NCI-H187 treated with DMSO at 0.1 percent for 48 hours (cell line): Measurements from ENCODE around the gene GAS5.

Source experiments
- DNase-seq: peaks from one replicate; lab custom pipeline; 2025; lab: John Stamatoyannopoulos, UW

GAS5 gene

DNA sequence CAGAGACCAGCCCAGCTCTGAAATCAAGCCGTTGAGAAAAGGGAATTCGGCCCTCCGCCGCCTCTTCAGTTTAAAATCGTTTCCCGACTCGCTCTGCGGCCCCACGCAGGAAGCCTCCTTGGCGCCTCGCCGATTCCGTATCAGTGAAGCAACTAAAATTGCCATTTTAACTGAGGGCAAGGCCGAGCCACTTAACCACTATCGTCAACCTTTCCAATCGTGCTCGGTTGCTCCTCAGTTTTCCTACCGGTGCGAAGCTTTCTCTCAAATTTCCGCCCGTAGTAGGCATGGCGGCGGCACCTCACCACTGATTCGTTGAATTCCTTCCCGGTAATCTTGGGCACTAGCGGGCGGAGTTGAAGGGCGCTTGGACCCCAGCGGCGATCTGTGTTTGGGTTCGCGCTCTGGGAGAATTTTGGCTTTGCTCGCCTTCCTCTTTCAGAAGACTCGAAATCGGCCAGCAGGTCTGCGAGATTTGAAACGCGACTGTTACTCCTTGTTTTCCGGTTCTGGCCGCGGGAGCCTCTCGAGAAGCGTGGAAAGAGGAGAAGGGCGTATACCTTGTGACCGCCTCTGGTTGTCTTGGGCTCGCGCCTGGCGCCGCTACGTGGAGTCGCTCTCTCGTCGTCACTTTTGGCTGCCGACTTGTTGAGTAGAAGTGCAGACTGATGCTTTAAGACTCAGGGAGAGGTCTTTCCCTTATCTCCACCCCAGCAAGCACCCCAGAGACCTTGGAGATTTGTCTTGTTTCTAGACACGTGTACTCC, 43.3 kb downstream of the GAS5 start, which contains the start of the genes CENPL and DARS2:
Gene CENPL (minus strand): TSS at position 569 of the 767 bp plus-strand sequence. CDS start 13,584 bp downstream, outside the sequence.
Gene DARS2 (plus strand): TSS at position 359 of the 767 bp plus-strand sequence. CDS start 557 bp downstream, outside the sequence.
- peak; percentile 99 for DNase-seq

DNA sequence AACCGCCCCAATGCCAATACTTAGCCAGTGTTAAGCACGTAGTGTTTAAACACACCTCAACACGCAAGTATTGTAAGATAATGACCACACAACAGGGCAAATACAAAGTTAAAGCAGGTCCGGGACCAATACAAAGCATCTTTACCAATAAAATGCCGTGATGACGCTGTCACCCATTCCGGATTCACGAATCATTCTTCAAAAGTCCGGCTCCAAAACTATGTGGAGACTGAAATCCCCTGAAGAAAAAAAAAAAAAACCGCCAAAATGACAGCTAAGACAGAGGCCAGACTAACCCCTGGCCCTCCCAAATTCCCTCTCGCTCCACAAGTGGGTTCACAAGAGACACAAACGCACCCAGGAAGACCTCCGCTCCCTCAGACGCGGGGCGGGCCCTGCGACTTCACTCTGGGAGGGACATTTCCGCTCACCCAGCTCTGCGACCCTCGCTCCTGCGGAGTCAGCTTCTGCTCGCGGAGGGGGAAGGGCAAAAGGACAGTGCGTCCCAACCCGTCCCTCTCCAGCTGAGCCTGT, 43.9 kb downstream of the GAS5 start:
- DNase-seq, result no peak

DNA sequence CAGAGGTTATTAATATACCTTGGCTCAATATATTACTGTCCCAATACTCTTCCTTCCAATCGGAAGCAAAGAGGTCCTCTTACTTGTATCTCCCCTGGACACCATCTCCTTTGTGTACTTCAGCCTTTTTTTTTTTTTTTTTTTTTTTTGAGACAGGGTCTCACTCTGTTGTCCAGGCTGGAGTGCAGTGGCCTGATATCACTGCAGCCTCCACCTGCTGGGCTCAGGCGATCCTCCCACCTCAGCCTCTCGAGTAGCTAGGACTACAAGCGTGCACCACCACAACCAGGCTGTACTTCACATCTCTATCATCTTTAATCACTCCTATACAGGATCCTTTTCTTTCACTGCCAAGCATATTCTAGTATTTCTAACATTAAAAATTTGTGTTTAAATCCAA, 46.1 kb downstream of the GAS5 start:
- DNase-seq, result no peak

DNA sequence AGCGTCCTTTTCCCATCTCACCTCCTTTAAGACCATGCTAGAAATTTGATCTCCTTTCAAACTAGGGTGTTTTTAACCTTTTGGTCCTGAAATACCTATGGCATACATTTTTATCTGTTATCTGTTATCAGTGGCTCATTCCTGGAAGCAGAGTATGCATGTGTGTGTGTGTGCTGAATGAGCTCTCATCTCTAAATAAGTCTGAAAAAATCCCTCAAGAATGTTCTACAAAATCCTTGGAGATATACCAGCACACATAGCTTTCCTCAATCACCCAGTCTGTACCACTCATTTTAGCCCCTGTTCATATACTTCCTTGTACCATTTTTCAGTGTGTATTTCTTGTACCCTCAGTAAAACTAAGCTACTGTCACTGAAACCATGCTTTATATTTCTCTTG, 49.3 kb downstream of the GAS5 start:
- no peak for DNase-seq
